H54 (cell line): Measurements from ENCODE around the gene SEC23A.
"Not testable (repeated sequence)": the region's sequence is repeated elsewhere in the genome, so short reads cannot be mapped to it uniquely, and the experiment has no call there.

Experiments
- DNase-seq: peaks from one replicate; pipeline ENCODE4 v3.0.0; 2011; ENCODE audit warnings: low spot score, mixed read lengths; ENCODE audit not compliant: insufficient read length
- FAIRE-seq: peaks from 3 replicates; lab custom pipeline; 2011; peaks lifted over from hg19 to GRCh38; lab: Jason Lieb, UNC
- POLR2A ChIP-seq: IDR thresholded peaks from 2 replicates; pipeline ENCODE4 v1.6.1; 2011; ENCODE audit warnings: low read depth, mild to moderate bottlenecking, low read length

The SEC23A gene

GRCh38 chr14:39060818-39061437 lies 42.1 kb downstream of the SEC23A start:
- no peak for TF ChIP-seq POLR2A
- DNase-seq, result no peak
- FAIRE-seq, result no peak

- no peak for TF ChIP-seq POLR2A
- no peak for FAIRE-seq
- no peak for DNase-seq
Observed at GRCh38 chr14:39055786-39056474, 47.1 kb downstream of the SEC23A start.

GRCh38 chr14:39052869-39053454 lies 50.1 kb downstream of the SEC23A start:
- not testable (repeated sequence) for FAIRE-seq

DNA sequence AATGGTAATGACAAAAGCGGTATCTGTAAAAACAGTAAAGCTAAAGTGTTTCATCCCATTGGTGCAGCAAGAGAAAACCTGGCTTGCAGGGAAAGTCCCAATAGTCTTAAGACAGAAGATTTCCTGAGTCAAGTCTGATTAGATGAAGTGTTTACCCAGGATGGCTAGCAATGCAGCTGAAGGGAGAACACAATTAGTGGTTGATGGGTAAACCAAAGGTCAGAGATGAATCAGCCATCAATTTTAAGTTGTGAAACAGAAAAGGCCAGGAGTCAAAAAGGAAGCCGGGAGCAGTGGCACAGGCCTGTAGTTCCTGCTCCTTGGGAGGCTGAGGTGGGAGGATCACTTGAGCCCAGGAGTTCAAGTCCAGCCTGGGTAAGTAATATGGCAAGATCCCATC lies 52.6 kb downstream of the SEC23A start:
- FAIRE-seq, result peak; percentile 81
- peak; percentile 9 for DNase-seq
- no peak for TF ChIP-seq POLR2A

More at GRCh38 chr14:39052869-39053454, 50.1 kb downstream of the SEC23A start:
- DNase-seq, result not testable (repeated sequence)

- not testable (repeated sequence) for FAIRE-seq, DNase-seq
Observed at GRCh38 chr14:39045889-39046288, 57.1 kb downstream of the SEC23A start.

GRCh38 chr14:39043352-39043943 lies 59.6 kb downstream of the SEC23A start:
- FAIRE-seq (no peak), DNase-seq (no peak)
- TF ChIP-seq POLR2A, result no peak

- FAIRE-seq (no peak), DNase-seq (no peak)
- TF ChIP-seq POLR2A, result no peak
Observed at GRCh38 chr14:39040529-39040928, 62.5 kb downstream of the SEC23A start.

- no peak for DNase-seq
Observed at GRCh38 chr14:39038542-39038941, 64.5 kb downstream of the SEC23A start.

GRCh38 chr14:39036760-39037159 lies 66.3 kb downstream of the SEC23A start:
- TF ChIP-seq POLR2A, result no peak
- FAIRE-seq (no peak), DNase-seq (no peak)

More at GRCh38 chr14:39038542-39038941, 64.5 kb downstream of the SEC23A start:
- no peak for FAIRE-seq
- no peak for TF ChIP-seq POLR2A

DNA sequence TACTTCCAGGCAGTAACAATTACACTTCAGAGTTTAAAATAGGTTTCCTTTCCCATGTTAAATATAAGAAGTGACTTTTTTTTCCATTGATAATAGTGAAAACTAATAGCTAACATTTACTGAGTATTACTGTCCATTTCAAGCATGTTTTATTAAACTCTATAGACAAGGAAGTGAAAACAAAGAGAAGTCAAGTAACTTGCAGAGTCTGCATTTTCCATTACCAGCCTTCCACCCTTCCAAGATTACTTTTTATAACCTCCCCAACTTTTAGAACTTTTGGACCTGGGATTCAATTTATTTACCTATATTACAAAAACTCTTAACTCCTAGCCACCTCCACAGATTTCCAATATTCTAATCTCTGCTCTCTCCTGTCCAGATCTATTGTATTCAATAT lies 67.7 kb downstream of the SEC23A start:
- FAIRE-seq (no peak), DNase-seq (no peak)
- TF ChIP-seq POLR2A, result no peak

- DNase-seq (no peak), FAIRE-seq (no peak)
- no peak for TF ChIP-seq POLR2A
Observed at GRCh38 chr14:39034481-39035296, 68.3 kb downstream of the SEC23A start.

DNA sequence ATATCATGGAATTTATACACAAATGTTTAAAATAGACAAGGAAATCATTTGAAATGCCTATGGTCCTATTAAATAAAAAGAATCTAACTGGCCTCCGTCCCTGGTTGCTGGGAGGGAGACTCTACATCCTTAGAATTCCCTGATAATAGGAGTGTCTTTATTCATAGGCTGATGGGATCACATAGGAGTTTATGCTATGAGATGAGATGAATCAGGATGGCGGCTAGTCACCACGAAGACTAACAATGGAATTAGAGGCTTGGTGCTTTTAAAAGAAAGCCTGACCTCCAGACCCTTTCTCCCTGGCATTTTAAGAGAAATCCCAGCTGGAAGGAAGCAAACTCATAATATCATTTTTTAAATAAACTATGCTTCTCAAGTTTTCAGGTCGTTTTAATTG lies 69.7 kb downstream of the SEC23A start:
- FAIRE-seq, result no peak
- TF ChIP-seq POLR2A, result no peak
- DNase-seq, result no peak

- TF ChIP-seq POLR2A, result no peak
- DNase-seq (no peak), FAIRE-seq (no peak)
Observed at GRCh38 chr14:39030209-39030608, 72.8 kb downstream of the SEC23A start.
